HEK293 (cell line): ENCODE results near the gene CCDC88C.

Experiments
- CTCF ChIA-PET: fragments of 350-600 bp; formaldehyde crosslinking; extraction: SDS; loops from one replicate; lab custom pipeline; 2021; ENCODE audit warnings: antibody characterized with exemption; lab: Yijun Ruan, JAX
- POLR2A ChIA-PET: fragments of 300-600 bp; formaldehyde crosslinking; extraction: SDS; loops from one replicate; lab custom pipeline; 2020; ENCODE audit warnings: antibody characterized with exemption, inconsistent platforms; lab: Yijun Ruan, JAX
- H3K27ac ChIP-seq: fragments of 200-500 bp; sonication (Bioruptor generic); 2 replicates; pipeline ENCODE4 v1.5.1; 2014; ENCODE audit warnings: low read depth, low read length, control low read depth, inconsistent platforms; ENCODE audit errors: extremely low read depth
- H3K36me3 ChIP-seq, 2 experiments: fragments of 200-500 bp in 1 of 2; sonication (Bioruptor generic) in 1 of 2; 1 replicate in 1 of 2; 2 replicates in 1 of 2; pipeline ENCODE4 v1.5.1; 2014 to 2017; ENCODE audit warnings: inconsistent platforms in 2 of 2, low read length in 2 of 2; ENCODE audit not compliant: control insufficient read depth in 2 of 2, insufficient read depth in 1 of 2
- H3K4me1 ChIP-seq: fragments of 200-500 bp; sonication (Bioruptor generic); 2 replicates; pipeline ENCODE4 v1.5.1; 2014; ENCODE audit warnings: mild to moderate bottlenecking, low read length, inconsistent platforms; ENCODE audit not compliant: control insufficient read depth, insufficient read depth
- H3K4me3 ChIP-seq: 2 replicates; pipeline ENCODE4 v1.5.1; 2011; ENCODE audit warnings: low read depth, mild to moderate bottlenecking, control low read depth, low read length, moderate library complexity
- H3K9me3 ChIP-seq: fragments of 200-500 bp; sonication (Bioruptor generic); 2 replicates; pipeline ENCODE4 v1.5.1; 2014; ENCODE audit warnings: low read depth, low read length, inconsistent platforms; ENCODE audit not compliant: control insufficient read depth, insufficient read depth
- GLIS1 ChIP-seq: fragments of 450-650 bp; formaldehyde crosslinking; IDR thresholded peaks from 2 replicates; pipeline ENCODE4 v1.5.1; 2016; ENCODE audit warnings: missing biosample characterization, missing genetic modification characterization
- PRDM4 ChIP-seq: fragments of 450-650 bp; formaldehyde crosslinking; IDR thresholded peaks from 2 replicates; pipeline ENCODE4 v1.5.1; 2017; ENCODE audit warnings: missing biosample characterization, missing genetic modification characterization
- SCRT1 ChIP-seq: fragments of 450-650 bp; formaldehyde crosslinking; IDR thresholded peaks from 2 replicates; pipeline ENCODE4 v1.5.1; 2016; ENCODE audit warnings: missing biosample characterization, missing genetic modification characterization, borderline replicate concordance
- ZBTB48 ChIP-seq: fragments of 450-650 bp; formaldehyde crosslinking; IDR thresholded peaks from 2 replicates; pipeline ENCODE4 v1.5.1; 2016; ENCODE audit warnings: missing biosample characterization, missing genetic modification characterization
- ZBTB8A ChIP-seq: fragments of 450-650 bp; formaldehyde crosslinking; IDR thresholded peaks from 2 replicates; pipeline ENCODE4 v1.5.1; 2016; ENCODE audit warnings: missing biosample characterization, missing genetic modification characterization
- ZFHX2 ChIP-seq: fragments of 450-650 bp; formaldehyde crosslinking; conservative IDR thresholded peaks from 2 replicates; pipeline ENCODE4 v1.5.1; 2016; ENCODE audit warnings: missing biosample characterization, missing genetic modification characterization
- ZIC2 ChIP-seq: fragments of 450-650 bp; formaldehyde crosslinking; IDR thresholded peaks from 2 replicates; pipeline ENCODE4 v1.5.1; 2016; ENCODE audit warnings: missing biosample characterization, missing genetic modification characterization
- ZNF138 ChIP-seq: fragments of 450-650 bp; formaldehyde crosslinking; IDR thresholded peaks from 2 replicates; pipeline ENCODE4 v1.5.1; 2016; ENCODE audit warnings: missing biosample characterization, missing genetic modification characterization, borderline replicate concordance
- ZNF148 ChIP-seq: fragments of 450-650 bp; formaldehyde crosslinking; IDR thresholded peaks from 2 replicates; pipeline ENCODE4 v1.5.0; 2017; ENCODE audit warnings: missing biosample characterization, missing genetic modification characterization, borderline replicate concordance
- ZNF223 ChIP-seq: fragments of 450-650 bp; formaldehyde crosslinking; IDR thresholded peaks from 2 replicates; pipeline ENCODE4 v1.5.1; 2016; ENCODE audit warnings: missing biosample characterization, missing genetic modification characterization
- ZNF248 ChIP-seq: fragments of 450-650 bp; formaldehyde crosslinking; IDR thresholded peaks from 2 replicates; pipeline ENCODE4 v1.5.1; 2017; ENCODE audit warnings: missing biosample characterization, missing genetic modification characterization
- ZNF266 ChIP-seq: fragments of 450-650 bp; formaldehyde crosslinking; IDR thresholded peaks from 2 replicates; pipeline ENCODE4 v1.5.1; 2016; ENCODE audit warnings: missing biosample characterization, missing genetic modification characterization, low read depth
- ZNF341 ChIP-seq: fragments of 450-650 bp; formaldehyde crosslinking; IDR thresholded peaks from 2 replicates; pipeline ENCODE4; 2016; ENCODE audit warnings: low read depth, missing biosample characterization, missing genetic modification characterization
- ZNF426 ChIP-seq: fragments of 450-650 bp; formaldehyde crosslinking; IDR thresholded peaks from 2 replicates; pipeline ENCODE4 v1.5.1; 2017; ENCODE audit warnings: missing biosample characterization, missing genetic modification characterization, mild to moderate bottlenecking, inconsistent platforms, moderate library complexity
- ZNF513 ChIP-seq: fragments of 450-650 bp; IDR thresholded peaks from 2 replicates; pipeline ENCODE4 v1.5.1; 2018; ENCODE audit warnings: missing biosample characterization, missing genetic modification characterization
- ZNF585B ChIP-seq: fragments of 450-650 bp; formaldehyde crosslinking; IDR thresholded peaks from 2 replicates; pipeline ENCODE4 v1.5.1; 2016; ENCODE audit warnings: missing biosample characterization, missing genetic modification characterization
- ZNF645 ChIP-seq: fragments of 450-650 bp; formaldehyde crosslinking; IDR thresholded peaks from 2 replicates; pipeline ENCODE4; 2016; ENCODE audit warnings: missing biosample characterization, missing genetic modification characterization
- ZNF701 ChIP-seq: fragments of 450-650 bp; formaldehyde crosslinking; IDR thresholded peaks from 2 replicates; pipeline ENCODE4 v1.5.1; 2016; ENCODE audit warnings: missing biosample characterization, missing genetic modification characterization
- ZXDB ChIP-seq: fragments of 450-650 bp; formaldehyde crosslinking; IDR thresholded peaks from 2 replicates; pipeline ENCODE4 v1.5.1; 2016; ENCODE audit warnings: missing biosample characterization, missing genetic modification characterization

CCDC88C gene

GRCh38 chr14:91396013-91396660, 21.5 kb downstream of the CCDC88C start:
- peaks cover 10% of the 10 kb centered on the region for H3K4me1 ChIP-seq
- no peak overlapping the region for H3K4me3 ChIP-seq
- POLR2A ChIA-PET = interaction anchor here (0.7 kb wide), 1 partner anchor 135 kb away, joined by 3 read pairs; no protein-coding TSS in a partner anchor
- H3K36me3 ChIP-seq = no peaks in the 10 kb centered on the region
- H3K9me3 ChIP-seq = no peaks in the 10 kb centered on the region
- CTCF ChIA-PET = interaction anchor here (0.5 to 0.6 kb wide), 2 partner anchors 110 to 1286 kb away, joined by 3 read pairs; no protein-coding TSS in a partner anchor
- peak; percentile 81 for TF ChIP-seq ZBTB48 (tag by site-specific recombination)
- TF ChIP-seq ZNF585B = no peak
- peak; percentile 64; the same call in 1 of the 2 replicates for TF ChIP-seq PRDM4 (tag by site-specific recombination)
- peak; percentile 34; the same call in 1 of the 2 replicates for TF ChIP-seq ZNF341 (tag by site-specific recombination)
- H3K27ac ChIP-seq = no peak overlapping the region

- no peak overlapping the region for H3K27ac ChIP-seq
- ChIA-PET POLR2A (no interaction called here), CTCF (no interaction called here)
- H3K4me3 ChIP-seq = no peak overlapping the region
- TF ChIP-seq SCRT1 (tag by site-specific recombination) = no peak
- TF ChIP-seq ZNF138 (tag by site-specific recombination) = no peak
- no peak for TF ChIP-seq ZNF223
- TF ChIP-seq ZNF701 (tag by site-specific recombination) = no peak
- no peak for TF ChIP-seq ZNF148 (tag by site-specific recombination)
- peaks cover 10% of the 10 kb centered on the region for H3K4me1 ChIP-seq
- H3K9me3 ChIP-seq = no peaks in the 10 kb centered on the region
- no peaks in the 10 kb centered on the region for H3K36me3 ChIP-seq
Observed at GRCh38 chr14:91395466-91395865, 22.2 kb downstream of the CCDC88C start.

GRCh38 chr14:91394105-91395081, 23.2 kb downstream of the CCDC88C start:
- H3K36me3 ChIP-seq = no peaks in the 10 kb centered on the region
- no peak overlapping the region for H3K4me3 ChIP-seq
- POLR2A ChIA-PET = no interaction called here
- CTCF ChIA-PET = interaction anchor here (0.6 kb wide), 1 partner anchor 17 kb away, joined by 4 read pairs; no protein-coding TSS in a partner anchor
- peaks cover 10% of the 10 kb centered on the region for H3K4me1 ChIP-seq
- no peak overlapping the region for H3K27ac ChIP-seq
- no peaks in the 10 kb centered on the region for H3K9me3 ChIP-seq
- TF ChIP-seq ZXDB (tag by site-specific recombination) (no peak), ZFHX2 (no peak), GLIS1 (tag by site-specific recombination) (peak; percentile 96), ZNF513 (no peak), ZNF426 (tag by site-specific recombination) (no peak), ZNF645 (tag by site-specific recombination) (no peak), ZBTB8A (no peak), ZNF266 (tag by site-specific recombination) (no peak), ZIC2 (tag by site-specific recombination) (peak; percentile 77), ZNF248 (tag by site-specific recombination) (no peak)
